ENCODE results near the gene CLEC4E.

GRCh38 chr12:8561011-8561410 lies 20.3 kb upstream of the CLEC4E start:
- TF ChIP-seq CTCF (IDR thresholded peaks at IDR 0.05; ENCODE audit: low read length): no peak
- no peak for TF ChIP-seq EZH2 (optimal IDR thresholded peaks at IDR 0.05; ENCODE audit: low read depth, low read length)
- TF ChIP-seq EZH2phosphoT487 (IDR thresholded peaks at IDR 0.05; ENCODE audit: low read length): no peak

All from MM.1S (cell line).